ENCODE measurements around the gene AGAP3. TPM values are rescaled to one million over a fixed set of nuclear protein-coding genes. Genes with fewer than 3 reads are reported as not detected.

Gene AGAP3
- total and polyA plus RNA-seq, 5 donors from 2014 or later, result 1.9 to 24.7 (median 3.0) TPM

DNA sequence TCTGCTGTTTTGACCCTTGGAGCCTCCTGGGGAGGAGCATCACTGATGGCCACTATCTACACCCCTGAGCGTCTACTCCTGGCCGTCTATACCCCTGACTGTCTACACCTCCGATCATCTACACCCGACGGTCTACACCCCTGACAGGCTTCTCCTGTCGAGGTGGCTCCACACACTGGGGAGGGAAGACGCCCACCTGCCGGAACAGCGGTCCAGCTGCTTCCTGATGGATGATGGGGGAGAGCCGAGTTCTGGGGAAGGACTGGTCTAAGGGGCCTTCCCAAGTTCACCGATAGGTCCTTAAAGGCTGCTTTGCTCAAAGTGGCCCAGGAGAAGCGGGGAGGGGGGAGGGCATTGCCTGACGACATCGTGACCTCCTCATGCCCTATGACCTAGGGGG, 41.9 kb downstream of the AGAP3 start:
- Mint-ChIP-seq H3K27me3 (peaks cover 7% of the 10 kb centered on the region), H3K36me3 (peaks cover 4% of the 10 kb centered on the region), H3K9me3 (no peaks in the 10 kb centered on the region), H3K4me3 (no peak overlapping the region), H3K27ac (no peak overlapping the region), H3K4me1 (peaks cover 0 to 7% (median 5%) of the 10 kb centered on the region in 4 donors)
- Histone ChIP-seq H3K9me3 (ENCODE audit: control insufficient read depth in 2 of 2, low read length in 2 of 2) (no peaks in the 10 kb centered on the region), H3K4me1 (ENCODE audit: control insufficient read depth, insufficient read depth, low read length, poor library complexity, severe bottlenecking) (no peaks in the 10 kb centered on the region), H3K27ac (ENCODE audit: insufficient read depth, low read length, poor library complexity, severe bottlenecking) (no peak overlapping the region), H3K27me3 (ENCODE audit: control insufficient read depth, insufficient read depth, low read length) (no peaks in the 10 kb centered on the region), H3K36me3 (ENCODE audit: control insufficient read depth, insufficient read depth, low read length) (peaks cover 4% of the 10 kb centered on the region), H3K4me3 (ENCODE audit: low read depth, low read length) (no peak overlapping the region)
- ATAC-seq (ENCODE audit: low read depth in 2 of 2) (no peak), DNase-seq (no peak)

DNA sequence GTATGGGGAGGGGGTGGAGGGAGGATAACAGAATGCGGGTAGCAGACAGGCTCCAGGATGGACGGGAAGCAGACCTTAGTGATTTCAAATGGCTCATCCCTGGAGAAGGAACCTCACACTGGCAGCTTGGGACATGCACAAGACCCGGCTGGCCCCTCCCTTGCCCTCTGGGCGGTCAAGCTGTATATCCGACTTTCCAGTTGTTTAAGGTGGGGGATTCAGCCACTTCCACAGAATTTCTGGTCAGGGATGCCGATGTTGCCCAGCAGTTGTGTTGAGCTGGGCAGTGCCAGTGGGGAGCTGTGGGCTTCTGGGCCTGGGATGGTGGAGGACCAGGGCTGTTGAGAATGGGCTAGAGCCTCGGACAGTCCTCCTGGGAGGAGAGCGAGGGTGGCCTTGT, 42.4 kb downstream of the AGAP3 start:
- no peaks in the 10 kb centered on the region for H3K27me3 ChIP-seq (ENCODE audit: control insufficient read depth, insufficient read depth, low read length)
- DNase-seq (no peak), ATAC-seq (ENCODE audit: low read depth in 2 of 2) (no peak)
- H3K27ac Mint-ChIP-seq, result no peak overlapping the region
- H3K4me3 Mint-ChIP-seq, result no peak overlapping the region
- H3K4me3 ChIP-seq (ENCODE audit: low read depth, low read length), result no peak overlapping the region
- peaks cover 6% of the 10 kb centered on the region for H3K27me3 Mint-ChIP-seq
- H3K27ac ChIP-seq (ENCODE audit: insufficient read depth, low read length, poor library complexity, severe bottlenecking), result no peak overlapping the region
- H3K36me3 ChIP-seq (ENCODE audit: control insufficient read depth, insufficient read depth, low read length), result peaks cover 4% of the 10 kb centered on the region
- no peaks in the 10 kb centered on the region for H3K9me3 Mint-ChIP-seq
- H3K9me3 ChIP-seq (ENCODE audit: control insufficient read depth in 2 of 2, low read length in 2 of 2), result no peaks in the 10 kb centered on the region
- peaks cover 0 to 6% (median 5%) of the 10 kb centered on the region in 4 donors for H3K4me1 Mint-ChIP-seq
- no peaks in the 10 kb centered on the region for H3K4me1 ChIP-seq (ENCODE audit: control insufficient read depth, insufficient read depth, low read length, poor library complexity, severe bottlenecking)
- H3K36me3 Mint-ChIP-seq, result peaks cover 4% of the 10 kb centered on the region

DNA sequence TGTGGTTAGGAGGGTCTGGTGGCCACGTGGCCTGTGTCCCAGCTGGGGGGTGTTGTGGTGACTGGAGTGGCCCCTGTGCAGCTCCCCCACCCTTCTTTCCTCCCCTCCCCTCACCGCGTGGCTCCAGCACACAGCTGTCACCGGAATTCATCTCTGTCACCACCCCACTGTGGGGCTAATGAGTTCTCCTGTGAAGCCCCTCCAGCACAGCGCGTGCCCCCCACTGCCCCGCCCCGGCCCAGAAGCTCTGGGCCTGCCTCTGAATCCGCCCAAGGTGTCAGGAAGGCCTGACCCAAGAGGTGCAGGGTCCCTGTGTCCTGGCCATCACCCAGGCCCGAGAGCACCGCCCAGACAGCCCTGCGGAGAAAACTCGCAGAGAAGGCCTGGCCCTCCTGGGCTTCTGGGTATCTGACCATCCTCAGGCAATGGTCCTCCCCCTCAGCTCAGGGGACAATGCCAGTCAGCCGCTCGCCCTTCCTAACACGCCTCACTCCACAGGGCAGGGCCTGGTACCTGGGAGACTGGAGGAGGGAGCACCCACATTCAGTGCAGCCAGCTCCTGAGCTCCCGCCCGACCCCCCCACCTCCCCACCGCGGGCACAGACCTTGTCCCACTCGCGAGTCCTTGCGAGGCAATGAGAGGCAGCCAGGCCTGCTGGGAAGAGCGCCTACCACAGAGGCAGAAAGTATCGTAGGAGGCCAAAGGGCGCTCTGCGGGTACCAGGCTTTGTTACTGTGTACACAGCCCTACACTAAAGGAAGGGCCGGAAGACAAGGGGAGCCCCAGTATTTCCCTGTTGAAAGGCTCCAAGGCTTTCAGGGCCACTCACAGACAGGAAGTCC, 43.1 kb downstream of the AGAP3 start:
- peaks cover 4% of the 10 kb centered on the region for H3K36me3 ChIP-seq (ENCODE audit: control insufficient read depth, insufficient read depth, low read length)
- no peak overlapping the region for H3K4me3 ChIP-seq (ENCODE audit: low read depth, low read length)
- Mint-ChIP-seq H3K27me3 (no peaks in the 10 kb centered on the region), H3K27ac (no peak overlapping the region), H3K4me1 (no peaks in the 10 kb centered on the region), H3K4me3 (no peak overlapping the region), H3K36me3 (no peaks in the 10 kb centered on the region), H3K9me3 (no peaks in the 10 kb centered on the region)
- no peaks in the 10 kb centered on the region for H3K27me3 ChIP-seq (ENCODE audit: control insufficient read depth, insufficient read depth, low read length)
- ATAC-seq (ENCODE audit: low read depth in 2 of 2) (no peak), DNase-seq (no peak)
- no peaks in the 10 kb centered on the region for H3K9me3 ChIP-seq (ENCODE audit: control insufficient read depth in 2 of 2, low read length in 2 of 2)
- no peaks in the 10 kb centered on the region for H3K4me1 ChIP-seq (ENCODE audit: control insufficient read depth, insufficient read depth, low read length, poor library complexity, severe bottlenecking)
- H3K27ac ChIP-seq (ENCODE audit: insufficient read depth, low read length, poor library complexity, severe bottlenecking), result no peak overlapping the region

DNA sequence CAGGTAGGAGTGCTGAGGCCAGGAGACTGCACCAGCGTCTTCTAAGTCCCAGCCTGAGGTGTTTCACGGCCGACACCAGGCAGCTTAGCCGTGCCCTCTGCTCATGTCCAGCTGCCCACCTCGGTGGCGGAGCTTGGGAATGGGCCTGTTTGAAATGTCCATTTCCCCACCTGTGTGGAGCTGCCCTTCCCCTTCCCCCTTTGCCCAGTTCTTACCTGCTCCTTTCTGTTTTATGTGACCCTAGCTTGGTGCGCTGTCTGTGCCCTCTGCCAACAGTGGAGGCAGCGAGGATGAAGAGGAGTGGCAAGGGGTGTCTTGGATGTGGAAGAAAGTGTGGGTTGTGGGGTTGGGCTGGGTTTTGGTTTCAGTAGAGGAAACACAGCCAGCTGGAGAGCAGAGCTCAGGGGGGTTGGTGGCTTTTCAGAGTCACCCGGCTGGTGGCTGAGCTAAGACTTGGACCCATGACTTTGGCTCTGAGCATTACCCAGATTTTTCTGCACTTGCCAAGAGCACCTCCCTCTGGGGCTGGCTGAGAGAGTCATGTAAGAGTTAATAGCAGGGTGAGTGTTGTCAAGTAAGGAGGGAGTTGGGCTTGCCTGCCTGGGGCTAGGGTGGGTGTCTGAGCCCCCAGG, 43.8 kb downstream of the AGAP3 start:
- Histone ChIP-seq H3K4me3 (ENCODE audit: low read depth, low read length) (no peak overlapping the region), H3K9me3 (ENCODE audit: control insufficient read depth in 2 of 2, low read length in 2 of 2) (no peaks in the 10 kb centered on the region), H3K27ac (ENCODE audit: insufficient read depth, low read length, poor library complexity, severe bottlenecking) (no peak overlapping the region), H3K36me3 (ENCODE audit: control insufficient read depth, insufficient read depth, low read length) (peaks cover 4% of the 10 kb centered on the region), H3K27me3 (ENCODE audit: control insufficient read depth, insufficient read depth, low read length) (no peaks in the 10 kb centered on the region), H3K4me1 (ENCODE audit: control insufficient read depth, insufficient read depth, low read length, poor library complexity, severe bottlenecking) (no peaks in the 10 kb centered on the region)
- Mint-ChIP-seq H3K36me3 (no peaks in the 10 kb centered on the region), H3K27me3 (no peaks in the 10 kb centered on the region), H3K9me3 (no peaks in the 10 kb centered on the region), H3K27ac (no peak overlapping the region), H3K4me3 (no peak overlapping the region), H3K4me1 (no peaks in the 10 kb centered on the region)
- DNase-seq, result no peak
- no peak for ATAC-seq (ENCODE audit: low read depth in 2 of 2)

DNA sequence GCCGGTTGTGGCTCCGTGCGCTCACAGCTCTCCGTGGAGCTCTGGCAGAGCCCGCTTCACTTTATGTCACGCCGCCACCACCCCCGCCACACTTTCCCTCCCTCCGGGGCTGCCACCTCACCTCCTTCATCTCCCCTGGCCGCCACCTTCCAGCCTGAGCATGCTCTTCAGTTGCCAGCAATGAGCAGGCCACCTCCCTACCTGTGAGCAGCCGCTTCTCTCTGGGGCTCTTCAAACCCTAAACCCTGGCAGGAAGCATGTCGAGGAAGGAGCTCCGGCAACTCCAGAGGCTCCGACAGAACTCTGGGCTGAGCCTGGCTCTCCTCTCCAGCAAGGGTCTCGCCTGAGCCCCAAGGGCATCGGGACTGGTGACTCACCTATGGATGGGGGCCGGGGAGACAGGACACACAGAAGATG, 44.5 kb downstream of the AGAP3 start:
- H3K36me3 Mint-ChIP-seq, result no peaks in the 10 kb centered on the region
- Histone ChIP-seq H3K4me3 (ENCODE audit: low read depth, low read length) (no peak overlapping the region), H3K9me3 (ENCODE audit: control insufficient read depth in 2 of 2, low read length in 2 of 2) (no peaks in the 10 kb centered on the region), H3K36me3 (ENCODE audit: control insufficient read depth, insufficient read depth, low read length) (peaks cover 4% of the 10 kb centered on the region), H3K4me1 (ENCODE audit: control insufficient read depth, insufficient read depth, low read length, poor library complexity, severe bottlenecking) (no peaks in the 10 kb centered on the region), H3K27ac (ENCODE audit: insufficient read depth, low read length, poor library complexity, severe bottlenecking) (no peak overlapping the region), H3K27me3 (ENCODE audit: control insufficient read depth, insufficient read depth, low read length) (no peaks in the 10 kb centered on the region)
- no peaks in the 10 kb centered on the region for H3K27me3 Mint-ChIP-seq
- no peak overlapping the region for H3K27ac Mint-ChIP-seq
- no peaks in the 10 kb centered on the region for H3K9me3 Mint-ChIP-seq
- ATAC-seq (ENCODE audit: low read depth in 2 of 2) (no peak), DNase-seq (no peak)
- H3K4me3 Mint-ChIP-seq, result no peak overlapping the region
- no peaks in the 10 kb centered on the region for H3K4me1 Mint-ChIP-seq

GRCh38 chr7:151131224-151131591, 44.9 kb downstream of the AGAP3 start:
- no peak overlapping the region for H3K27ac Mint-ChIP-seq
- H3K36me3 ChIP-seq (ENCODE audit: control insufficient read depth, insufficient read depth, low read length), result peaks cover 4% of the 10 kb centered on the region
- H3K4me3 Mint-ChIP-seq, result no peak overlapping the region

GRCh38 chr7:151131592-151132293, 45.5 kb downstream of the AGAP3 start:
- Mint-ChIP-seq H3K36me3 (peaks cover 5% of the 10 kb centered on the region), H3K4me1 (no peaks in the 10 kb centered on the region)

More at GRCh38 chr7:151131224-151131591, 44.9 kb downstream of the AGAP3 start:
- no peaks in the 10 kb centered on the region for H3K9me3 ChIP-seq (ENCODE audit: control insufficient read depth in 2 of 2, low read length in 2 of 2)
- ATAC-seq (ENCODE audit: low read depth in 2 of 2), result no peak
- H3K4me3 ChIP-seq (ENCODE audit: low read depth, low read length), result no peak overlapping the region
- no peaks in the 10 kb centered on the region for H3K4me1 Mint-ChIP-seq
- no peaks in the 10 kb centered on the region for H3K9me3 Mint-ChIP-seq
- H3K4me1 ChIP-seq (ENCODE audit: control insufficient read depth, insufficient read depth, low read length, poor library complexity, severe bottlenecking), result no peaks in the 10 kb centered on the region
- no peaks in the 10 kb centered on the region for H3K27me3 Mint-ChIP-seq
- H3K36me3 Mint-ChIP-seq, result peaks cover 1% of the 10 kb centered on the region
- H3K27me3 ChIP-seq (ENCODE audit: control insufficient read depth, insufficient read depth, low read length), result no peaks in the 10 kb centered on the region
- no peak for DNase-seq
- no peak overlapping the region for H3K27ac ChIP-seq (ENCODE audit: insufficient read depth, low read length, poor library complexity, severe bottlenecking)

More at GRCh38 chr7:151131592-151132293, 45.5 kb downstream of the AGAP3 start:
- no peak overlapping the region for H3K4me3 Mint-ChIP-seq
- Histone ChIP-seq H3K36me3 (ENCODE audit: control insufficient read depth, insufficient read depth, low read length) (peaks cover 4% of the 10 kb centered on the region), H3K27ac (ENCODE audit: insufficient read depth, low read length, poor library complexity, severe bottlenecking) (no peak overlapping the region), H3K4me3 (ENCODE audit: low read depth, low read length) (no peak overlapping the region), H3K4me1 (ENCODE audit: control insufficient read depth, insufficient read depth, low read length, poor library complexity, severe bottlenecking) (no peaks in the 10 kb centered on the region), H3K27me3 (ENCODE audit: control insufficient read depth, insufficient read depth, low read length) (no peaks in the 10 kb centered on the region), H3K9me3 (ENCODE audit: control insufficient read depth in 2 of 2, low read length in 2 of 2) (no peaks in the 10 kb centered on the region)
- no peak overlapping the region for H3K27ac Mint-ChIP-seq
- ATAC-seq (ENCODE audit: low read depth in 2 of 2) (no peak), DNase-seq (no peak)
- no peaks in the 10 kb centered on the region for H3K9me3 Mint-ChIP-seq
- no peaks in the 10 kb centered on the region for H3K27me3 Mint-ChIP-seq
